GM18520 (cell line): ENCODE measurements around the gene DNAJB1.
"Not testable (repeated sequence)": the region's sequence is repeated elsewhere in the genome, so short reads cannot be mapped to it uniquely, and the experiment has no call there.

Experiments used
- ATAC-seq: cut with Tn5 transposase; IDR thresholded peaks from one replicate; pipeline ENCODE4 v1.9.1; 2021; ENCODE audit not compliant: unreplicated experiment

Gene DNAJB1

GRCh38 chr19:14520543-14520942 is 2.3 kb upstream of the DNAJB1 start:
- ATAC-seq = no peak

DNA sequence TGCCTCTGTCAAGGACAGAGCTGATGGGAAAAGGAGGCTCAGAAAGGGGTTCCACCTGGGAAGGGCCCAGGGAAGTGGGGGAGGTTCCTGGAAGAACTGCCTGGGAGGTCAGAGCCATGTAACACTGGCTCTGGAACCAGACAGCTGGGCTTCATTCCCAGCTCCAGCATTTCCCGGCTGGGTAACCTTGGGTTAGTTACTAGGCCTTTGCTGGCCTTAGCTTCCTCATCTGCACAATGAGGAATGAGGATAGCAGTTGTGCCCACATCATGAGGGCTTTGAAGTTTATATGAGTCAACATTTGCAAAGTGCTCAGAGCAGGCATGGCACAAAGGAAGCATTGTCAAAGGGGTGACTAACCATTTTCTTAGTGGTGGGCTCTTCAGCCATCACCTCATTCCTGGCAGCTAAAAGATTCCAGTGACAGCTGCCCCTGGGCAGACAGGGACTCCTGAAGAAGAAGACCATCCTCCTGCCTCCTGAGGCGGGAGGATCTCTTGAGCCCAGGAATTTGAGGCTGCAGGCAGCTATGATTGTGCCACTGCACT is 1.7 kb upstream of the DNAJB1 start:
- no peak for ATAC-seq

DNA sequence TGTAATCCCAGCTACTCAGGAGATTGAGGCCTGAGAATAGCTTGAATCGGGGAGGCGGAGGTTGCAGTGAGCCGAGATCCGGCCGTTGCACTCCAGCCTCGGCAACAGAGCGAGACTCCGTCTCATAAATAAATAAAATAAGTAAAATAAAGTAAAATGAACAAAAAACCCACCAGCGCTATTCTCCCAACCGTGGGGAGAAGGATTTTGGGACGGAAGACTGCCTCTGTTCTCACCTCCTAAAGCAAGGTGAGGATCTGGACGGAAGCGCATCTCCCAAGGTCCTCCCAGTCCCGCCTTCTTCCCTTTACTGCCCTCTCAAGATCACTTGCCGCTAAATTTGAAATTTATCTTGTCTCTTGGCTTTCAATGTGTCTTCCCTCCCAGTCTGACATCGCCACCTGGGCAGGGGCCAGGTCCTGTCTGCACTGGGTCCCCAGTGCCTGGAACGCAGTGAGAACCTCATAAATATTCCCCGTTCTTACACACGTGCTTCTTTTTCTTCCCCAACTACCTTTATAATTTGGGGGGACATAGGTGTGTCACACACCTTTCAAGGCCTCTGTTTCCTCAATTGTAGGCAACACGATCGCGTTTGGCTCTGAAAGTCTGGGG is 1.2 kb upstream of the DNAJB1 start:
- ATAC-seq = no peak

DNA sequence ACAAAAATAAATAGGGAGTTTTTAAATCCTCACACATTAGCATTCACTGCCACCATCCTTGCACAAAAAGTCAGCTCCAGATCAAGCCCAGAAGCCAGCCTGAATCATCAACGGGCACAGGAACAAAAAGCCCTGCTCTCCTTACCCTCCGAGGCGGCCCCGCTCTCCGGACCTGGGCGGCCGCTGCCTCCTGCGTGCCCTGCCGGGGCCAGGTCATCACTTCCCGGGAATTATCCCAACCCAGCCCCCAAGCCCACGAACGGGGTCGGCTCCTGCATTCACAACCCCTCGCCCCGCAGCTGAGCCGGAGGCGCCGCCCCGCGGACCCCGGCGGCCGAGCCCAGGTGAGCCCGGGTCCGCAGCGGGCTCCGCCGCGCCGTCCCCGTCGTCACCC is 754 bp downstream of the DNAJB1 start:
- no peak for ATAC-seq

- no peak for ATAC-seq
Measured at GRCh38 chr19:14516746-14517438, 1.3 kb downstream of the DNAJB1 start.

DNA sequence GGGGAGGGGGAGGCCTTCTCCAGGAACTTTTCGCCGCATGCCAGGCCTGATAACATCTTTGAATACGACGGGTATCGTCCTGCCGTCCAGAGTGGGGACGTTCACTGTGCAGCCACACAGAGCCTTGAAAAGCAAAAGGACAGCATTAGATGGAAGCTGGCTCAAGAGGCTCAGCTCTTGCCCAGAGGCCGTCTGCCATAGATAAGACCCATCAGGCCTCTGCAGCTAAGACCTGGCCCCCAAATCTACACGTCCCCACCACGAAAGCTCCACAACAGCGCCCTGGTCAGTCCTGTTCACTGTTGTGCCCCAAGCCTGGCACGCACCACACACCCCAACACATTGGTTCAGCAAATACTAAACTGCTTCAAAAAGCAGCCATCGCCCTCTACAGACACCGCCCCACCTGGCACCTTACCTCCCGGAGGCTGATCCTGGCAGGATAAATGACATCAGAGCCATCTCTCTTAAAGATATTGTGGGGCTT is 2.1 kb downstream of the DNAJB1 start:
- no peak for ATAC-seq

- ATAC-seq = no peak
Measured at GRCh38 chr19:14515501-14516047, 2.6 kb downstream of the DNAJB1 start.

GRCh38 chr19:14514215-14514863 is 3.9 kb downstream of the DNAJB1 start:
- ATAC-seq = no peak

GRCh38 chr19:14512406-14512961 is 5.7 kb downstream of the DNAJB1 start:
- ATAC-seq = no peak

DNA sequence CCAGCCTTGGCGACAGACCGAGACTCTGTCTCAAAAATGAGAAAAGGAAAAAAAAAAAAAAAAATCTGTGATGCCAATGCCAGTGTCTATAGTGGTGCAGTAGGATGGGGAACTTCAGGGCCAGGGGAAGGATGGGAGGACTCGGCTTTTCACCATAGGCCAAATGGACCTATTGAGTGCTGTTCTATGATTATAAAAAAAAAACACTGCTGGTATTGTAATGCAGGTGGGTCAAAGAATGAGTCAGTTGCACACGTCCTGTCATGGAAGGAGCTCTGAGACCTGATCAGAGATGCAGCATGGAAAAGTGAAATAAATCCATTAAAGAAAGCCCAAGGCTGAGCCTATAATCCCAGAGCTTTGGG is 7.0 kb downstream of the DNAJB1 start:
- ATAC-seq = no peak

- no peak for ATAC-seq
Measured at GRCh38 chr19:14510311-14511228, 7.6 kb downstream of the DNAJB1 start.

DNA sequence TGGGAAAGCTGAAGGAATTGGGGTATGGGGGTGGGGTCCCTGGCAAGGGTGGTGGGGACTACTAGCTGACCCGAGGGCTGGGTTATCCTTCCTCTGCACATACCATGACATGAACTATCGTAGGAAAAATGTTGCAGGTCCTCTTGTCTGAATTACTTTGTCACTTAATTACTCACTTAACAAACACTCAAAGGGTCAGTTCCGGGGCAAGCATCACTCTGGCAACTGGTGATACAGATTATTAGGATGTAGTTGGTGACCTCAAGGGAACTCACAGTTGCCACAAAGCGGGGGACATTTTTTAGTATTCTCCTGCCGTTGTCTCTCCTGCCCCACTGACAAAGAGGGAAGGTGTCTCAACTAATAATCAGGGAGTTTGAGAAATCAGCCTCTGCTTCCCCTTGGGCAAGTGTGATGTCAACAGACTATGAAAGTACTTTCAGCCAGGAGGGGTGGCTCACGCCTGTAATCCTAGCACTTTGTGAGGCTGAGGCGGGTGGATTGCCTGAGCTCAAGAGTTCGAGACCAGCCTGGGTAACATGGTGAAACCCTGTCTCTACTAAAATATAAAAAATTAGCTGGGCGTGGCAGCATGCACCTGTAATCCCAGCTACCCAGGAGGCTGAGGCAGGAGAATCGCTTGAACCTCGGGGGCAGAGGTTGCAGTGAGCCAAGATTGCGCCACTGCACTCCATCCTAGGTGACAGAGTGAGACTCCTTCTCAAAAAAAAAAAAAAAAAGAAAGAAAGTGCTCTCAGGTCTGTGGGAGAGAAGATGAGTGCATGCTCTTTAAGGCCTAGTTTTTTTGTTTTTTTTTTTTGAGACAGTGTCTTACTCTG is 10.3 kb downstream of the DNAJB1 start:
- no peak for ATAC-seq

GRCh38 chr19:14505488-14506239 is 12.5 kb downstream of the DNAJB1 start:
- ATAC-seq = no peak

DNA sequence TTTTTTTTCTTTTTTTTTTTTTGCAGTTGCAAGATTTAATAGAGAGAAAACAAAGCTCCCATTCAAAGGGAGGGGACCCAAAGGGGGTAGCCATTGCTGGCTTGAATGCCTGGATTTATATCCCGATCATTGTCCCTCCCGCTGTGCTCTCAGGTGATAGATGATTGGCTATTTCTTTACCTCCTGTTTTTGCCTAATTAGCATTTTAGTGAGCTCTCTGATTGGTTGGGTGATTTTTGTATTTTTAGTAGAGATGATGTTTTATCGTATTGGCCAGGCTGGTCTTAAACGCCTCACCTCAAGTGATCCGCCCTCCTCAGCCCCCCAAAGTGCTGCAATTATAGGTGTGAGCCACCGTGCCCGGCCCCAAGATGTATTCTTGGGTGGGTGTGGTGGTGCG is 13.6 kb downstream of the DNAJB1 start:
- ATAC-seq = not testable (repeated sequence)

DNA sequence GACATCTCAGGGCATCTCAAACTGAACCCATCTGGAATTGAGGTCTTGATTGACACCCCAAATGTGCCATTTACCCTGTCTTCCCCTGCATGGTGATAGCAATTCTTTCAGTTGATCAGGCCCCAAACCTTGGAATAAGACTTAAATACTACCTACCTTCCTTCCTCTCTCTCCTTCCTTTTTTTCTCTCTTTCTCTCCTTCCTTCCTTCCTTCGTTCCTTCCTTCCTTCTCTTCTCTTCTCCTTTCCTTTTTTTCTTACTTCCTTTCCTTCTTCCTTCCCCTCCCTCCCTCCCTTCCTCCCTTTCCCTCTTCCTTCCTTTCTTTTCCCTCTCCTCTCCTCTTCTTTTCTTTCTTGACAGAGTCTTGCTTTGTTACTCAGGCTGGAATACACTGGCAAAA is 14.9 kb downstream of the DNAJB1 start:
- no peak for ATAC-seq

GRCh38 chr19:14502334-14503092 is 15.7 kb downstream of the DNAJB1 start:
- no peak for ATAC-seq

DNA sequence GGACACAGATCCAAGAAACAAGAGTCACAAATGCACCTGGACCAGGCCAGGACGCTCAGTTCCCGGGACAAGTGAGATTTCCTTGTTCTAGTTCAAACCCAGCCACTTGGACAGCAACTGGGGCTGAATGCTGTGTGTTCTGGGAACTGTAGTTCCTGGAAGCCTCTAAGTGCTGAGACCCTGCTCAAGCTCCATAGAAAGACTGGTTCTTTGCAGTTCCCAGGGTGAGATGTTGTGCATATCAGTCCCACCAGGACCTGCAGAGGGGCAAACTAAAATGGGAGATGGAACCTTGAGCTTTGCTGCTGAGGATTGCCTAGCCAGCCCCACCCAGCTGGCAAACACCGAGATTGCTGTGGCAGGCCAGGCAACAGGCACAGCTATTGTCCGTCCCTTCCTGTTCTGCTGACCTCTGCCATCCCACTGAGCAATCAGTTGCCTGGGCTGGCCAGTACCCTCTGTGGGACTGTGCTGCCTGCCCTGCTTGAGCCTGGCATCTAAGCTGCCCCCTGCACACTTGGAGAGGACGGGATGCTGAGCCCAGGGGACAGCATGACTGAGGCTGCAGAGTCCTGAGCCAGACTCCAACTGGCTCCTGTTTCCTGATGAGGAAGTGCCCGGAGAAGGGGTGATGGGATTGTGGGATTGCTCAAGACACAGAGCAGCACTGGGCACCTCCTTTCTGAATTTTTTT is 20.8 kb downstream of the DNAJB1 start:
- ATAC-seq = no peak
